Fibroblast of lung (primary cell): ENCODE results near the gene TEX2.
A peak's percentile ranks its signal among the peaks of the same experiment; 100 is the strongest.

ENCODE experiments used
- CTCF ChIP-seq, 2 donors: IDR thresholded peaks in 1 of 2; conservative IDR thresholded peaks in 1 of 2; 1 replicate in 1 of 2; 2 replicates in 1 of 2; pipeline ENCODE4 v1.5.1; 2011 to 2012; ENCODE audit warnings: low read length in 2 of 2, control low read depth in 1 of 2, inconsistent platforms in 1 of 2, low read depth in 1 of 2, mild to moderate bottlenecking in 1 of 2
- EZH2 ChIP-seq: IDR thresholded peaks from 2 replicates; pipeline ENCODE4 v1.5.1; 2012; ENCODE audit warnings: low read length, control low read depth, mild to moderate bottlenecking; ENCODE audit errors: missing control alignments

- TF ChIP-seq CTCF (conservative IDR thresholded peaks at IDR 0.05 in 1 of 2, IDR thresholded peaks at IDR 0.05 in 1 of 2; ENCODE audit: low read depth in 1 of 2, low read length in 2 of 2) (peak; percentile 25 to 43), EZH2 (no peak)
These were observed 28.3 kb upstream of the TEX2 start for GRCh38 chr17:64291268-64291851.
